IPS DF 19.7 (cell line): ENCODE data around the gene SMIM22.
A peak's percentile ranks its signal among the peaks of the same experiment; 100 is the strongest.
"Not testable (repeated sequence)": the region's sequence is repeated elsewhere in the genome, so short reads cannot be mapped to it uniquely, and the experiment has no call there.

Source experiments
- DNase-seq: peaks from one replicate; pipeline ENCODE4 v3.0.0-alpha.2; 2013; ENCODE audit warnings: low read depth, low spot score

SMIM22 gene

DNA sequence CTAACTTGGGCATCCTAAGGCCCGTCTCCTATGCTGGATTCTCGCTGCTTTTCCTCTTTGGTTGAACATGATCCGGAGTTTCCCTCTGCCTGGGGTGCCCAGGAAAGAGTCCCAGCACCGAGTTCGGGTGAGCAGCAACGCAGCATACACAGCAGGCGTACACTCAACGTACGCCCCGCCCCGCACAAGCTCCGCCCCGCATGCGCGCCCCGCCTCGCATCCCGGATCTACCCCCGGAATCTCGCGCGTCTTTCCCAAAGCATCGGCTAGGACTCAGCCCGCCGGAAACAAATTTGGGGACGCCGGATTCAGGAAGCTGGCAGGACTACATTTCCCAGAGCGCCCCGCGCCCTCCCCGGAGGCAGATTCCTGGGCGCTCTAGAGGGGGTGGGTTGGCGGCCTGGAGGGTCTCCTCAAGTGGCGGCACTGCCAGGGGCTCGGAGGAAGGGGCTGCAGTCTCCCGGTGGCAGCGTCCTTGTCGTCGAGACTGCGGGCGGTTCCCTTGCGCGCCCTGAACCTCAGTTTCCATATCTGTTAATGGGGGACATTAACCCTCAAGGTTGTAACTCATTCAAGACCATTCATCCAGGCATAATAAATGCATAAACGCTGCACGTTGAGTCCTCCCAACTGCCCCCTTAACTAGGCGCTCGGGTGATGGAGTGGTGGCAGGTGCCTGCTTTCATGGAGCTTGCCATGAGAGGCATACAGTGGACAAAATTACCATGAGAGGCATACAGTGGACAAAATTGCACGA, 26.4 kb upstream of the SMIM22 start:
- DNase-seq: peak; percentile 88

DNA sequence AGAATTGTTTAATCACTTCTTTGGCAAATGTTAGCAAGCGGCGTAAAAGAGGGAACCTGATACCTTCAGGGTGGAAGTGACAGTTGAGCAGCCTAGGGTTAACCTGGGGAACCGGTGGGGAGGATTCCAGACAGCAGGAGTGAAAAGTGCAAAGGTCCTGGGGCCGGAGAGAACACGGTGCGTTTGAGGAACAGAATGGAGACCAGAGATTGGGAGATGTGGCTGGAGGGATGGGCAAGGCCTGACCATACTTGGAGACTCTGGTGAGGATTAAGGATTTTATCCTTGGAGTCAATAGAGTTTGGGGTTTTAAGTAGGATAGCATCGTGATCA, 25.9 kb upstream of the SMIM22 start:
- no peak for DNase-seq

DNA sequence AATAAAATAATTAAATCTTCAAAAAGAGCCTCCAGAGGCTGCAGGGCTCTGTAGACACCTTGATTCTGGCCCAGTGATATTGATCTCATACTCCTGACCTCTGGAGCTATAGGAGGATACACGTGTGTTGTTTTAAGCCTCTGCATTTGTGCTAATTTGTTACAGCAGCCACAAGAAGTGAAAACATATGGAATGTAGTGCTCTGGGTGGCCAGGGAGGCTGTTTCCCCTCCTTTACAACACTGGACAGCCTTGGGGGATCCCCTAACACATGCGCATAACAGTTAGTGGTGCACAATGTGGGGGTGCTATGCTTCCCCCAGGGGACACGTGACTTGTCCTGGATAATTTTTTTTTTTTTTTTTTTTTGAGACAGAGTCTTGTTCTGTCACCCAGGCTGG, 23.5 kb upstream of the SMIM22 start:
- no peak for DNase-seq

DNA sequence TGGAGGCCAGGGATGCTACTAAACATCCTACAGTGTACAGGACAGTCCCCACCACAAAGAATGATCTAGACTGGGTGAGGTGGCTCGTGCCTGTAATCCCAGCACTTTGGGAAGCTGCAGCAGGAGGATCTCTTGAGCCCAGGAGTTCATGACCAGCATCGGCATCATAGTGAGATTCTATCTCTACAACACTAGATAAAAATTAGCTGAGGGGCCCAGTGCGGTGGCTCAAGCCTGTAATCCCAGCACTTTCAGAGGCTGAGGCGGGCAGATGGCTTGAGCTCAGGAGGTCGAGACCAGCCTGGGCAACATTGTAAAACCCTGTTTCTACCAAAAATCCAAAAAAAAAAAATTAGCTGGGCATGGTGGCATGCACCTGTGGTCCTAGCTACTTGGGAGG, 22.8 kb upstream of the SMIM22 start:
- no peak for DNase-seq

DNA sequence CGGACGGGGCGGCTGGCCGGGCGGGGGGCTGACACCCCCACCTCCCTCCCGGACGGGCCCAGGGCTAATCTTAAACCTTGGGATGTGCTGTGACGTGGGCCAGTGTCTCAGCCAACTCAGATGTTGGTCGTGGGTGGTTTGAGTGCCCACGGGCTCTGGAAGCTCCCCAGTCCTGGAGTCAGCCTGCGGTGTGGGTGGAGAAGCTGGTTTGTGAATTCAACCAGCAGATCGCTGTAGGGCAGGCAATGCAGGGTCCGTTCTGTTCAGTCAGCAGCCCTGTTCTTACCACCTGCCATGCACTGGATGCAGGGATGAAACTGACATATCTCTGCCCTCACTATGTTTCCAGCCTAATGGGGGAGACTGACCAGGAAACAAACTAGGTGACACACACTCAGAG, 20.2 kb upstream of the SMIM22 start:
- DNase-seq: no peak

DNA sequence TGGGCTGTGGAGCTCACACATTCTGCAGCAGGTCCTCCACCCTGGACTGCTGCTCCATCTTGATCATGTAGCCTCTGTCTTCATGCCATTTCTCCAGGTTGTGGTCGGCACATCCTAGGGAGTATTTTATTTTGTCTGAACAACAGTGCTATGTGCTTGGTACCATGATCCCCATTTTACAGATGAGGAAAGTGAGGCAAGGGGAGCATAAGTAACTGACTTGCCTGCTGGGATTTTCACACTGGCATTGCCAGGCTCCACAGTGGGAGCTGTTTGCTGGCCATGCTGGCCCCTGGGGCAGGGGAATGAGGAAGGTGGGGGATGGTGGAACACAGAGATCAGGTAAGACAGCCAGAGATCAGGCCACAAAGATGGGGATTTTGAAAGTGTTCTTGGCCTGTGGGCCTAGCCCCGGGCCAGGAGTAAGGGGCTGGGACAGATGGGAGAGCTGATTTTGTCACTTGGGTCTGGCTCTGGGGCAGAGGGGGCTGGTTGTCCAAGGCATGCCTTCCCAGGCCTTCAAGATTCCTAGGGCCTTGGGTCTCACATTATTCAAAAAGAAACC, 18.9 kb upstream of the SMIM22 start:
- DNase-seq: no peak

DNA sequence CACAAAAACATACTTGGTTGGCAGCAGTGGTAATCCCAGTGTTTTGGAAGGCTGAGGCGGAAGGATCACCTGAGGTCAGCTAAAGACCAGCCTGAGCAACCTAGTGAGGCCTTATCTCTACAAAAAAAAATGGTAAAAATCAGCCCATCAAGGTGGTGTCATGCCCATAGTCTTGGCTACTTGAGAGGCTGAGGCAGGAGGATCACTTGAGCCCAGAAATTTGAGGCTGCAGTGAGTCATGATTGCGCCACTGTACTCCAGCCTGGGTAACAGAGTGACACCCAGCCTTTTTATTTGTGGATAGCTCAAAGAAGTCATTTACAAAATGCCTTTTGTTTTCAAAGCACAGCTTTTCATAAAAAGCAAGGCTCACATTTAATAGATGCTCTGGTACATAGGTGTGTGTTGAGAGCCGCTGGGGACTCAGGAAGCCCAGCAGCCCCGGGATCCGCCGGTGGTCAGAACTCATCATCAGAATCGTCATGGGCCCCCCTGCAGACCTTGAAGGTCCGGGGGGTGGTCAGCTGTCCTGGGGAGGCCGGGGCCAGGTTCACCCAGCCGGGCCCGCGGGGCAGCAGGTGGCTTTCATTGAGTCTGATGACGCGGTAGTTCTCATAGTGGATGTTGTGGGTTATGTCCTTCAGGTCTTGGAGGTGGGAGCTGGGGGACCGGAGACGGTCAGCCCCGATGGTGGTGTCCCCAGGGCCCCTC, 17.7 kb upstream of the SMIM22 start:
- DNase-seq: no peak

DNA sequence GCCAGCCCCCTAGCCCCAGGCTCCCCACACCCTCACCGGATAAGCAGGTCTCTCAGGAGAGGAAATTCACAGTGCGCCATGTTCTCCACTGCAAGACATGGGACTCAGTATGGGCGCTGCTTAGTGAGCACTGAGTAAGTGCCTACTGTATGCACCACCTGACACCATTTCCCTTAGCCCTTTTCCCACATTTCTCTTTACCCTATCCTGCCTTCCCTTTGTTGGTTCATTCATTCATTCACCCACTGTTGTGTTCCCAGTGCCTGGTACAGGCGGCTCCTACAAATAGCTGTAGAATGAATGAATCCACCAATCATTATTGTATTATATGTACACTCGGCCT, 17.1 kb upstream of the SMIM22 start:
- DNase-seq: no peak

- DNase-seq: no peak
Observed at GRCh38 chr16:4780235-4780634, 14.9 kb upstream of the SMIM22 start.

DNA sequence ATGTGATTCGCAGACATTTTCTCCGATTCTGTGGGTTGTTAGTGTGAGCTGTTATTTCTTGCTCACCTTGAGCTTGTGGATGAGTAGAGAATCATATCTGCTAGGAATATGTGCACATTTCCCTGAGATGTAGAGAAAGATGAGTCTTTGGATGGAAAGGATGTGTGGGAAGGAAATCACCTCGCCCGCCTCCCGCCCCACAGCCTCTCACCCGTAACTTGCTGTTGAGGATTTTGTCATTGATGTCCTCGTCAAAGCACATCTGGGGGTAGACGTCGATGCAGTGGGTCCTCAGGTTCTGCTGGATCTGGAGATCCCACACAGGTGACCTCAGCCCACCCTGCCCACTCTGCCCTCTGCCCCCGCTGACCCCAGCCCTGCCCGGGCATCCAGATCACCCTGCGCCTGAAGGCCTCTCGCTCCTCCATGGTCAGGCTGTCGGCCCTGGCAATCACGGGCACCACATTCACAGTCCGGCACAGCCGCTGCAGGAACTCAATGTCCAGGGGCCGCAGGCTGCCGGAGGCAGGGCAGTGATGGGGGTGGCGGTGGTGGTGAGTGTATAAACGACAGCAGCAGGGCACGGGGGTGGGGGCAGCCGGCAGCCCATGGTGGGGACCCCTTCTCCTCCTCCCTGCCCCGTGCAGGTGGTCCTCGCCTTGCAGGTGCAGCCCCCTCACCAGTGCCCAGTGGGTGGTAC, 11.8 kb upstream of the SMIM22 start:
- no peak for DNase-seq

- DNase-seq: no peak
Observed at GRCh38 chr16:4783951-4784336, 11.2 kb upstream of the SMIM22 start.

DNA sequence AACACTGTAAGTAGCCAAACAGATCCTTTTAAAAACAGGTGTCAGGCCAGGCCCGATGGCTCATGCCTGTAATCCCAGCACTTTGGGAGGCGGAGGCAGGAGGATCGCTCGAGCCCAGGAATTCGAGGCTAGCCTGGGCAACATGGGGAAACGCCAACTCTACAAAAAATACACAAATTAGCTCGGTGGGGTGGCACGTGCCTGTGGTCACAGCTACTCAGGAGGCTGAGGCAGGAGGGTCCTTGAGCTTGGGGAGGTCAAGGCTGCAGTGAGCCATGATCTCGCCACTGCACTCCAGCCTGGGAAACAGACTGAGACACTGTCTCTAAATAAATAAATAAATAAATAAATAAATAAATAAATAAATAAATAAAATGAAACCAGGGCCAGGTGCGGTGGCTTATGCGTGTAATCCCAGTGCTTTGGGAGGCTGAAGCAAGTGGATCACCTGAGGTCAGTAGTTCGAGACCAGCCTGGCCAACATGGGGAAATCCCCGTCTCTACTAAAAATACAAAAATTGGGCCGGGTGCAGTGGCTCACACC, 10.7 kb upstream of the SMIM22 start:
- DNase-seq: not testable (repeated sequence)

DNA sequence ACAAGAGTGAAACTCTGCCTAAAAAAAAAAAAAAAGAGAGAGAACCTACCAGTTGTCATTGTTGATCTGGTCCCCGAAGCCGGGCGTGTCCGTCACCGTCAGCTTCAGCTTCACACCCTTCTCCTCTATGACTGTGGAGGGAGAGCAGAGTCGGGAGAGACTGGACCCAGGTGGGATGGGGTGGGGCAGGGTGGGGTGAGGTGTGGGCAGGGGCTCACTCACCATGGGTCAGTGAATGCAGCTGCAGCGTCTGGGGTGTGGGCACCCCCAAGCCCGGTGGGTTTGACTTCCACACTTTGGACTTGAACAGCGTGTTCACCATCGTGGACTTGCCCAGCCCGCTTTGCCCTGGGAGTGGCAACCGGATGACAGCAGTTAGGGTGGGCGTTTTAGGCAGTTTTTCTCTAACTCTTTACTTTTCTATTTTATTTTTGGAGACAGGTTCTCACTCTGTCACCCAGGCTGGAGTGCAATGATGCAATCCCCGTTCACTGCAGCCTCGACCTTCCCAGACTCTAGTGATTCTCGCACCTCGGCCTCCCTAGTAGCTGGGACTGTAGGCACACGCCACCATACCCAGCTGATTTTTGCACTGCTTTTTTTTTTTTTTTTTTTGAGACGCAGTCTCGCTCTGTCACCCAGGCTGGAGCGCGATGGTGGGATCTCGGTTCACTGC, 9.3 kb upstream of the SMIM22 start:
- no peak for DNase-seq

DNA sequence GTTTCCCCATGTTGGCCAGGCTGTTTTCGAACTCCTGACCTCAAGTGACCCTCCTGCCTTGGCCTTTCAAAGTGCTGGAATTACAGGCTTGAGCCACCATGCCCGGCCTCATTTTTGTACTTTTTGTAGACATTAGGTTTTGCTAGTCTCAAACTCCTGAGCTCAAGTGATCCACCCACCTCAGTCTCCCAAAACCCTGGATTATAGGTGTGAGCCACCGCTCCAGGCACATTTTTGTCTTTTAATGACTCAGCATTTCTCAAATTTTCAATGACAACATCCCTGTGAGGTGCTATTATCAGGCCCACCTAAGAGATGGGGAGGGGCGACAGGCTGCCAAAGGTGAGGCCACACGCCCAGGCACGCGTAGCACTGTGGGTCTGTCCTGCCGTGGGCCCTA, 8.1 kb upstream of the SMIM22 start:
- no peak for DNase-seq

GRCh38 chr16:4787627-4788482, 7.3 kb upstream of the SMIM22 start, which contains the start of gene SEPTIN12:
Gene SEPTIN12 (minus strand): TSS chr16:4788345. CDS start chr16:4787645, 700 bp downstream.
- DNase-seq: no peak

- DNase-seq: no peak
Observed at GRCh38 chr16:4788489-4788889, 6.7 kb upstream of the SMIM22 start.

DNA sequence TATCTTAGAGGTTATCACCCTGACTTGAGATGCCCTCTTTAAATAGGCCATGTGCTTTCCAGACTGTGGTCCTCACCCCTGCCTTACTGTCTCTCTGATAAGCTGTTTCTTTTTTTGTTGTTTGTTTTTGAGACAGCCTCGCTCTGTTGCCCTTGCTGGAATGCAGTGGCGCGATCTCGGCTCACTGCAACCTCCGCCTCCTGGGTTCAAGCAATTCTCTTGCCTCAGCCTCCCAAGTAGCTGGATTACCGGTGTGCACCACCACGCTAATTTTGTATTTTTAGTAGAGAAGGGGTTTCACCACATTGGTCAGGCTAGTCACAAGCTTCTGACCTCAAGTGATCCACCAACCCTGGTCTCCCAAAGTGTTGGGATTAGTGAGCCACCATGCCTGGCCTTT, 6.3 kb upstream of the SMIM22 start:
- no peak for DNase-seq

DNA sequence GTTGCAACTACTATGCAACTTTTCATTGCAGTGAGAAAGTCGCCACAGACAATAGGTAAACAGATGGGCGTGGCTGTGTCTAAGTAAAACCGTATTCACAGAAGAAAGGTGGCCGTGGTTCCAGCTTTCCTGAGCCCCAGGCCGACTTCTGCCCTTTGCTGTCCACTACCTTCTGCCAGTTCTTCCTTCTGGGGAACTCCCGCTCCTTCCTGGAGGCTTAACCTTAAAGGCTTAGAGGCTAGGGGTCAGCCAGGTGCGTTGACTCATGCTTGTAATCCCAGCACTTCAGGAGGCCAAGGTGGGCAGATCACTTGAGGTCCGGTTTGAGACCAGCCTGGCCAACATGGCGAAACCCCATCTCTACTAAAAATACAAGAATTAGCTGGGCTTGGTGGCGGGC, 4.9 kb upstream of the SMIM22 start:
- no peak for DNase-seq

DNA sequence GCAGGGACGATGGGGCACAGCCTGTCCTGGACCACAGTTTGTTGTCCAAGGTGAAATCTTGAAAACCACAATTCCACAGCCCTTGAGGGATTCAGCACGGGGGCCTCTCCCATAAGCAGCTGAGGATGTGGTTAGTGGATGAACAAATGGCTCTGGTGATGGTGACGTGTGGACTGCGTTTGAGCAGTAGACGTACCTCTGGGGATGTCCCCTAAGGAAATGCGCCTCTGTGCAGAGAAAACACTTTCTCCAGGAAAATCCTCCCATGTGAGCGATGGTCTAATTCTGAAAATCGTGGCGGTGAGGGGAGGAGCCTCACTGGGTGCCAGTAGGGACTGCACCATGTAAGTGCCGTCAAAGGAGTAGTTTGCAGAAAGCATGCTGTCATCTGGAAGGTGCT, 4.3 kb upstream of the SMIM22 start:
- DNase-seq: no peak

- DNase-seq: no peak
Observed at GRCh38 chr16:4792951-4793513, 2.1 kb upstream of the SMIM22 start.
